IMR-90 (cell line): ENCODE data around the gene PLIN4. TPM values are rescaled to one million over a fixed set of nuclear protein-coding genes. Genes with fewer than 3 reads are reported as not detected.

Experiments
- ATAC-seq: fragments of 200-7000 bp; cut with Tn5 transposase; 2 replicates; pipeline ENCODE4 v1.9.1; 2020; ENCODE audit warnings: low read depth, mild to moderate bottlenecking, moderate library complexity
- BruUV-seq: library from RNA; stranded (reverse); fragments of 400-500 nt; replicated peaks from 2 replicates; lab custom pipeline; 2021; lab: Mats Ljungman, UMichigan
- CTCF ChIA-PET: fragments of 300-600 bp; formaldehyde crosslinking; extraction: SDS; loops from one replicate; lab custom pipeline; 2021; ENCODE audit warnings: antibody characterized with exemption; lab: Yijun Ruan, JAX
- POLR2A ChIA-PET: fragments of 300-600 bp; sonication (Branson Sonifier 250); formaldehyde crosslinking; loops from one replicate; lab custom pipeline; 2022; ENCODE audit warnings: antibody characterized with exemption; ENCODE audit not compliant: unreplicated experiment; lab: Charles Lee
- DNase-seq: peaks from one replicate; pipeline ENCODE4 v3.0.0; 2013
- H2AFZ ChIP-seq: replicated peaks from 2 replicates; pipeline ENCODE3; 2013; ENCODE audit warnings: low read length, mild to moderate bottlenecking; ENCODE audit not compliant: poor library complexity
- H2AK5ac ChIP-seq: 2 replicates; pipeline ENCODE4 v1.6.1; 2013; ENCODE audit warnings: low read depth, low read length, inconsistent platforms
- H2AK9ac ChIP-seq: replicated peaks from 2 replicates; pipeline ENCODE3; 2013; ENCODE audit warnings: mild to moderate bottlenecking, low read depth, low read length, moderate library complexity; ENCODE audit not compliant: poor library complexity
- H2BK120ac ChIP-seq: 2 replicates; pipeline ENCODE4 v1.6.1; 2013; ENCODE audit warnings: low read depth, low read length, inconsistent platforms
- H2BK15ac ChIP-seq: 3 replicates; pipeline ENCODE4 v1.6.1; 2013; ENCODE audit warnings: low read depth, low read length, inconsistent platforms
- H2BK20ac ChIP-seq: 2 replicates; pipeline ENCODE4 v1.6.1; 2013; ENCODE audit warnings: low read depth, mild to moderate bottlenecking, inconsistent platforms, low read length, moderate library complexity
- H2BK5ac ChIP-seq: 2 replicates; pipeline ENCODE4 v1.6.1; 2013; ENCODE audit warnings: mild to moderate bottlenecking, low read depth, low read length, inconsistent platforms; ENCODE audit not compliant: poor library complexity, severe bottlenecking
- H3K14ac ChIP-seq: replicated peaks from 2 replicates; pipeline ENCODE4 v1.6.1; 2013; ENCODE audit warnings: low read depth, low read length, inconsistent platforms
- H3K18ac ChIP-seq: 2 replicates; pipeline ENCODE4 v1.6.1; 2013; ENCODE audit warnings: low read depth, low read length, control low read depth
- H3K23ac ChIP-seq: 2 replicates; pipeline ENCODE4 v1.6.1; 2013; ENCODE audit warnings: low read depth, low read length, inconsistent platforms
- H3K27ac ChIP-seq: 2 replicates; pipeline ENCODE4 v1.5.1; 2013; ENCODE audit warnings: mild to moderate bottlenecking, control low read depth, low read length; ENCODE audit not compliant: insufficient read depth
- H3K27me3 ChIP-seq: 2 replicates; pipeline ENCODE4 v1.6.1; 2013; ENCODE audit warnings: low read length; ENCODE audit not compliant: control insufficient read depth, insufficient read depth
- H3K36me3 ChIP-seq: 2 replicates; pipeline ENCODE4 v1.6.1; 2013; ENCODE audit warnings: low read length, mixed read lengths; ENCODE audit not compliant: control insufficient read depth, insufficient read depth
- H3K4ac ChIP-seq: 2 replicates; pipeline ENCODE4 v1.6.1; 2013; ENCODE audit warnings: low read depth, low read length, inconsistent platforms
- H3K4me1 ChIP-seq: 2 replicates; pipeline ENCODE4 v1.6.1; 2013; ENCODE audit warnings: low read length, mixed read lengths; ENCODE audit not compliant: control insufficient read depth, insufficient read depth
- H3K4me2 ChIP-seq: 2 replicates; pipeline ENCODE4 v1.6.1; 2013; ENCODE audit warnings: low read depth, mild to moderate bottlenecking, control low read depth, low read length, moderate library complexity
- H3K4me3 ChIP-seq: 2 replicates; pipeline ENCODE4 v1.5.1; 2013; ENCODE audit warnings: low read depth, mild to moderate bottlenecking, control low read depth, low read length, moderate library complexity; ENCODE audit not compliant: insufficient read depth
- H3K56ac ChIP-seq: 2 replicates; pipeline ENCODE4 v1.6.1; 2013; ENCODE audit warnings: low read length, inconsistent platforms; ENCODE audit not compliant: insufficient read depth; ENCODE audit errors: extremely low read depth
- H3K79me1 ChIP-seq, 2 experiments: 2 replicates each; pipeline ENCODE4 v1.6.1; 2013; ENCODE audit warnings: low read length in 2 of 2, inconsistent platforms in 1 of 2, low read depth in 1 of 2
- H3K9ac ChIP-seq: 2 replicates; pipeline ENCODE4 v1.6.1; 2013; ENCODE audit warnings: low read depth, low read length, control low read depth
- H3K9me1 ChIP-seq: 2 replicates; pipeline ENCODE4 v1.6.1; 2013; ENCODE audit warnings: low read length, inconsistent platforms; ENCODE audit not compliant: insufficient read depth
- H3K9me3 ChIP-seq: 2 replicates; pipeline ENCODE4 v1.6.1; 2013; ENCODE audit warnings: low read length; ENCODE audit not compliant: control insufficient read depth, insufficient read depth
- H4K20me1 ChIP-seq: 2 replicates; pipeline ENCODE4 v1.6.1; 2013; ENCODE audit warnings: low read length, inconsistent platforms; ENCODE audit not compliant: insufficient read depth
- H4K5ac ChIP-seq: 2 replicates; pipeline ENCODE4 v1.6.1; 2013; ENCODE audit warnings: mild to moderate bottlenecking, low read depth, low read length, control low read depth
- H4K8ac ChIP-seq, 2 experiments: 2 replicates each; pipeline ENCODE4 v1.6.1; 2013; ENCODE audit warnings: low read depth in 2 of 2, low read length in 2 of 2, control low read depth in 1 of 2, inconsistent platforms in 1 of 2
- H4K91ac ChIP-seq: 2 replicates; pipeline ENCODE4 v1.6.1; 2013; ENCODE audit warnings: low read depth, low read length, inconsistent platforms; ENCODE audit not compliant: insufficient read depth
- MAFK ChIP-seq: IDR thresholded peaks from 2 replicates; pipeline ENCODE4 v1.6.1; 2012; ENCODE audit warnings: low read depth, low read length, improper control_type of control experiment
- RAD21 ChIP-seq: IDR thresholded peaks from 2 replicates; pipeline ENCODE4 v1.6.1; 2012; ENCODE audit warnings: low read length, improper control_type of control experiment
- WGBS, 2 experiments: methylation state at CpG; one replicate each; pipeline versions ENCODE4 v1.1.5 to v1.1.7; 2013; ENCODE audit warnings: missing lambda C conversion rate in 2 of 2; ENCODE audit not compliant: insufficient read length in 1 of 2; ENCODE audit errors: extremely low coverage in 2 of 2; 5-methylcytosine and 5-hydroxymethylcytosine counted together
- dilution Hi-C: fragments of 300-500 bp; cut with HindIII; formaldehyde crosslinking; loops from one replicate; pipeline ENCODE4 v1.14.3; 2018; ENCODE audit warnings: low sequenced_read_pairs; ENCODE audit not compliant: unreplicated experiment
- in situ Hi-C: fragments of 300-500 bp; cut with MboI; formaldehyde crosslinking; loops from 3 replicates; pipeline ENCODE4 v1.14.3; 2019; ENCODE audit warnings: low sequenced_read_pairs, inconsistent platforms, mixed read lengths
- intact Hi-C: fragments of 100-400 bp; cut with micrococcal nuclease; formaldehyde crosslinking; loops from 2 replicates; pipeline ENCODE4 v1.10.0; 2022
- polyA plus RNA-seq, 3 experiments: library from polyadenylated mRNA; depleted of rRNA; stranded (reverse); fragments of >200 nt; gene quantifications; 2 replicates each; pipeline ENCODE4 v1.2.3, GENCODE V29; 2012; ENCODE audit warnings: low replicate concordance in 1 of 3
- total RNA-seq: library from RNA; depleted of rRNA; stranded (reverse); fragments of >200 nt; gene quantifications from 2 replicates; pipeline ENCODE4 v1.2.3, GENCODE V29; 2012

The PLIN4 gene
- total and polyA plus RNA-seq, 2 of the 4 experiments (the other 2 are of a cell fraction), result under 0.01 to 0.09 TPM

DNA sequence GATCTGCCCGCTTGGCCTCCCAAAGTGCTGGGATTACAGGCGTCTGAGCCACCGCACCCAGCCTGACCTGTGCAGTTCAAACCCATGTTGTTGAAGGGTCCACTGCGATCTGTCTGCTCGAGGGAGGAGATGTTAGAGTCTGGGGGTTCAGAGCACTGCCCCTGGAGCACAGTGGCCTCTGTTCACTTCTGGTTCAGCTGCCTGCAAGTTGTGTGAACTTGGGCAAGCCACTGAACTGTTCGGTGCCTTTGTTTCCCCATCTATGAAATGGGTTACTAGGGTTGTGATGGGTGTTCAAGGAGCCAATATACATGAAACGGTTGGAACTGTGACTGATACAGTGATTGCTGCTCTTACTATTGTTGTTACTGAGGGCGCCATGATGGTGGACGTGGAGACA is 15.0 kb upstream of the PLIN4 start:
- dilution Hi-C loops (no loop called here), in situ Hi-C loops (no loop called here), intact Hi-C loops (no loop called here)
- H3K4me3 ChIP-seq, result no peak overlapping the region
- no peak overlapping the region for H2AK9ac ChIP-seq
- H2BK20ac ChIP-seq, result no peak overlapping the region
- peaks cover 48% of the 10 kb centered on the region for H3K27me3 ChIP-seq
- no peak overlapping the region for H2BK15ac ChIP-seq
- TF ChIP-seq MAFK (no peak), RAD21 (no peak)
- H3K56ac ChIP-seq, result no peak overlapping the region
- no peak overlapping the region for H4K5ac ChIP-seq
- no peak overlapping the region for H4K91ac ChIP-seq
- no TSS peak for BruUV-seq
- 85% methylated on average over 3 of the region's 9 CpGs; no CpG with 5 or more reads in 1 of the 2 experiments for WGBS, 2 experiments
- no peaks in the 10 kb centered on the region for H3K9me1 ChIP-seq
- no peak overlapping the region for H3K23ac ChIP-seq
- H2AK5ac ChIP-seq, result no peak overlapping the region
- no peak overlapping the region for H3K27ac ChIP-seq
- H2BK5ac ChIP-seq, result no peak overlapping the region
- DNase-seq (no peak), ATAC-seq (no peak)
- H3K9ac ChIP-seq, result no peak overlapping the region
- no peak overlapping the region for H4K8ac ChIP-seq
- no peaks in the 10 kb centered on the region; the same call in 1 of the 2 replicates for H4K20me1 ChIP-seq
- H3K14ac ChIP-seq, result no peak overlapping the region
- H3K18ac ChIP-seq, result no peak overlapping the region
- no peak overlapping the region for H3K4ac ChIP-seq
- no peaks in the 10 kb centered on the region for H3K79me1 ChIP-seq
- H3K9me3 ChIP-seq, result no peaks in the 10 kb centered on the region
- H3K4me2 ChIP-seq, result no peak overlapping the region
- no peak overlapping the region for H2BK120ac ChIP-seq
- H3K36me3 ChIP-seq, result no peaks in the 10 kb centered on the region
- POLR2A ChIA-PET, result no interaction called here
- H2AFZ ChIP-seq, result no peak overlapping the region
- CTCF ChIA-PET, result interaction anchor here (0.5 kb wide), 1 partner anchor 32 kb away, joined by 3 read pairs; no protein-coding TSS in a partner anchor
- no peaks in the 10 kb centered on the region; the same call in 1 of the 2 replicates for H3K4me1 ChIP-seq
